ENCODE results near the gene PRKCD.
A peak's percentile ranks its signal among the peaks of the same experiment; 100 is the strongest.

The PRKCD gene

GRCh38 chr3:53160660-53161449, at the start of gene PRKCD:
TSS of gene PRKCD (plus strand) at chr3:53161209. CDS start at chr3:53178423, 17,214 bp downstream.
- peak; percentile 15 for DNase-seq

- no peak for DNase-seq
Measured at GRCh38 chr3:53111822-53112221, 49.2 kb upstream of the PRKCD start.

- DNase-seq = no peak
Measured at GRCh38 chr3:53113293-53114010, 47.6 kb upstream of the PRKCD start.

- DNase-seq = no peak
Measured at GRCh38 chr3:53114011-53114400, 47.0 kb upstream of the PRKCD start.

GRCh38 chr3:53114412-53115074, 46.5 kb upstream of the PRKCD start:
- no peak for DNase-seq

GRCh38 chr3:53116956-53117355, 44.1 kb upstream of the PRKCD start:
- DNase-seq = no peak

- DNase-seq = no peak
Measured at GRCh38 chr3:53120336-53120735, 40.7 kb upstream of the PRKCD start.

GRCh38 chr3:53122255-53122932, 38.6 kb upstream of the PRKCD start:
- no peak for DNase-seq

- DNase-seq = no peak
Measured at GRCh38 chr3:53122933-53123305, 38.1 kb upstream of the PRKCD start.

- DNase-seq = no peak
Measured at GRCh38 chr3:53123510-53123909, 37.5 kb upstream of the PRKCD start.

- DNase-seq = no peak
Measured at GRCh38 chr3:53123953-53124352, 37.1 kb upstream of the PRKCD start.

- DNase-seq = no peak
Measured at GRCh38 chr3:53126601-53127000, 34.4 kb upstream of the PRKCD start.

- DNase-seq = no peak
Measured at GRCh38 chr3:53129344-53129743, 31.7 kb upstream of the PRKCD start.

- DNase-seq = peak; percentile 74
Measured at GRCh38 chr3:53130179-53131061, 30.6 kb upstream of the PRKCD start, which contains the start of gene RFT1. TSS of gene RFT1 (minus strand) at chr3:53130435. CDS start at chr3:53130400, 35 bp downstream.

- DNase-seq = no peak
Measured at GRCh38 chr3:53131096-53131495, 29.9 kb upstream of the PRKCD start.

- DNase-seq = no peak
Measured at GRCh38 chr3:53132347-53132746, 28.7 kb upstream of the PRKCD start.

GRCh38 chr3:53134631-53135232, 26.3 kb upstream of the PRKCD start:
- no peak for DNase-seq

GRCh38 chr3:53137221-53137620, 23.8 kb upstream of the PRKCD start:
- no peak for DNase-seq

GRCh38 chr3:53137835-53138446, 23.1 kb upstream of the PRKCD start:
- no peak for DNase-seq

GRCh38 chr3:53139906-53140846, 20.8 kb upstream of the PRKCD start:
- DNase-seq = no peak

Data from NCI-H446 treated with DMSO at 0.1 percent for 48 hours (cell line).